OCI-LY3 (cell line): ENCODE measurements around the gene HDAC4.

Source experiments
- H2AFZ ChIP-seq: fragments of 200-600, 300-600 bp; shearing (Covaris generic); 2 replicates; pipeline ENCODE4 v1.6.0; 2014; ENCODE audit warnings: antibody characterized with exemption, low read depth, low read length
- H3K27ac ChIP-seq: fragments of 200-600, 300-600 bp; sonication (generic); 2 replicates; pipeline ENCODE4 v1.5.1; 2014; ENCODE audit warnings: mild to moderate bottlenecking, low read length, moderate library complexity, mixed read lengths
- H3K27me3 ChIP-seq: fragments of 200-600, 300-600 bp; sonication (generic); 2 replicates; pipeline ENCODE4 v1.6.1; 2014; ENCODE audit warnings: low read depth, low read length, mixed read lengths
- H3K36me3 ChIP-seq: fragments of 200-600, 300-600 bp; sonication (generic); replicated peaks from 2 replicates; pipeline ENCODE3; 2014; ENCODE audit warnings: low read depth, low read length, mixed read lengths
- H3K4me1 ChIP-seq: fragments of 300-600, 200-600 bp; sonication (generic); 2 replicates; pipeline ENCODE4 v1.6.1; 2014; ENCODE audit warnings: low read length, mixed read lengths
- H3K4me2 ChIP-seq: fragments of 200-600, 300-600 bp; sonication (generic); 2 replicates; pipeline ENCODE4 v1.6.1; 2014; ENCODE audit warnings: low read length, mixed read lengths
- H3K4me3 ChIP-seq: fragments of 300-600, 200-600 bp; sonication (generic); 2 replicates; pipeline ENCODE4 v1.5.1; 2014; ENCODE audit warnings: antibody characterized with exemption, mild to moderate bottlenecking, low read length, moderate library complexity
- H3K79me2 ChIP-seq: fragments of 300-600, 200-600 bp; shearing (Covaris generic); 2 replicates; pipeline ENCODE4 v1.6.1; 2014; ENCODE audit warnings: mild to moderate bottlenecking, low read length, mixed read lengths
- H3K9ac ChIP-seq: fragments of 300-600, 200-600 bp; shearing (Covaris generic); 2 replicates; pipeline ENCODE4 v1.6.0; 2014; ENCODE audit warnings: mild to moderate bottlenecking, low read length, moderate library complexity
- H3K9me3 ChIP-seq: fragments of 200-600, 300-600 bp; shearing (Covaris generic); 2 replicates; pipeline ENCODE4 v1.6.1; 2014; ENCODE audit warnings: low read length, mixed read lengths; ENCODE audit not compliant: insufficient read depth
- H4K20me1 ChIP-seq: fragments of 200-600, 300-600 bp; sonication (generic); 2 replicates; pipeline ENCODE4 v1.6.1; 2016; ENCODE audit warnings: low read length, mixed read lengths; ENCODE audit not compliant: insufficient read depth
- EZH2phosphoT487 ChIP-seq: fragments of 200-600 bp; shearing (Covaris generic); IDR thresholded peaks from 2 replicates; pipeline ENCODE4 v1.6.1; 2018; ENCODE audit warnings: antibody characterized with exemption, mixed run types, low read depth
- TF ChIP-seq, protein P1 (sequence below): fragments of 200-600, 300-600 bp; sonication (generic); IDR thresholded peaks from 2 replicates; pipeline ENCODE4 v1.5.1; 2014; ENCODE audit warnings: antibody characterized with exemption, low read length, low read depth

The HDAC4 gene

GRCh38 chr2:239412905-239413603, 12.2 kb upstream of the HDAC4 start:
- Histone ChIP-seq H3K4me1 (no peaks in the 10 kb centered on the region), H3K4me2 (no peak overlapping the region), H3K27me3 (no peaks in the 10 kb centered on the region), H3K9ac (no peak overlapping the region), H3K36me3 (no peaks in the 10 kb centered on the region), H3K79me2 (no peaks in the 10 kb centered on the region), H3K9me3 (no peaks in the 10 kb centered on the region), H2AFZ (no peak overlapping the region), H3K4me3 (no peak overlapping the region), H4K20me1 (no peaks in the 10 kb centered on the region), H3K27ac (no peak overlapping the region)
- TF ChIP-seq, protein P1, sequence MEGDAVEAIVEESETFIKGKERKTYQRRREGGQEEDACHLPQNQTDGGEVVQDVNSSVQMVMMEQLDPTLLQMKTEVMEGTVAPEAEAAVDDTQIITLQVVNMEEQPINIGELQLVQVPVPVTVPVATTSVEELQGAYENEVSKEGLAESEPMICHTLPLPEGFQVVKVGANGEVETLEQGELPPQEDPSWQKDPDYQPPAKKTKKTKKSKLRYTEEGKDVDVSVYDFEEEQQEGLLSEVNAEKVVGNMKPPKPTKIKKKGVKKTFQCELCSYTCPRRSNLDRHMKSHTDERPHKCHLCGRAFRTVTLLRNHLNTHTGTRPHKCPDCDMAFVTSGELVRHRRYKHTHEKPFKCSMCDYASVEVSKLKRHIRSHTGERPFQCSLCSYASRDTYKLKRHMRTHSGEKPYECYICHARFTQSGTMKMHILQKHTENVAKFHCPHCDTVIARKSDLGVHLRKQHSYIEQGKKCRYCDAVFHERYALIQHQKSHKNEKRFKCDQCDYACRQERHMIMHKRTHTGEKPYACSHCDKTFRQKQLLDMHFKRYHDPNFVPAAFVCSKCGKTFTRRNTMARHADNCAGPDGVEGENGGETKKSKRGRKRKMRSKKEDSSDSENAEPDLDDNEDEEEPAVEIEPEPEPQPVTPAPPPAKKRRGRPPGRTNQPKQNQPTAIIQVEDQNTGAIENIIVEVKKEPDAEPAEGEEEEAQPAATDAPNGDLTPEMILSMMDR, result no peak
- TF ChIP-seq EZH2phosphoT487, result no peak

DNA sequence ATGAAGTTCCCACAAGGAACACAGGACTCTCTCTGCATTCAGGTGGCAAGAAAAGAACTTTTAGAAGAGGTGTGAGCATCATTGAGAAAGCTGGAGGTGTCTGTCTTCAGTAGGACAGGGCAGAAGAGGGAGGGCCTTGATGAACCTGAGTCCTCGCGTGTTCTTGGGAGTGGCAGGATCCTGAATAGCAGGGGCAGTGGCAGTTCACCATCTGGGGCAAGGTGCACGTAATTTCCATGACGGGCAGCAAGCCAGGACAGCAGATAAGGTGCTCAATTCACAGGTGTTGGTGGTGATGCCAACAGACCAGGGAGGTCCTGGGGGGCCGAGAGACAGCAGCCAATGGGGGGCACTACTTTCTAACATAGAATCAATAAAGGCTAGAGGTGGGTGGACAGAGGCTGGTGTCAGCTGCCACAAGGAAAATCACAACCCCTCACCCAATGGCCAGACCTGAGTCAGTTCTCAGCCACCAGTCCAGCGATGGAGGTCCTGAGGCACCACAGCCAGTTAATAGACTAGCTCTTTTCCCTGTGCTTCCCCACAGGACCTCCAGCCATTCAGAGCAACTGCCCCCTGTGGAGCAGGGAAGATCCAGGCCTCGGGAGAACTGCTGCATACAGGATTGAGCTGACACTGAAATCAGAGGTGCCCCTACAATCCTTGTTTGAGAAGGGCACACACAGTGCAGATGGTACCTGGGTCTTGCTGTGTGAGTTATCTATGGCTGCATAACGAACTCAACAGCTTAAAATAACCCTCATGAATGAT, 10.9 kb upstream of the HDAC4 start:
- Histone ChIP-seq H4K20me1 (no peaks in the 10 kb centered on the region), H3K79me2 (no peaks in the 10 kb centered on the region)

DNA sequence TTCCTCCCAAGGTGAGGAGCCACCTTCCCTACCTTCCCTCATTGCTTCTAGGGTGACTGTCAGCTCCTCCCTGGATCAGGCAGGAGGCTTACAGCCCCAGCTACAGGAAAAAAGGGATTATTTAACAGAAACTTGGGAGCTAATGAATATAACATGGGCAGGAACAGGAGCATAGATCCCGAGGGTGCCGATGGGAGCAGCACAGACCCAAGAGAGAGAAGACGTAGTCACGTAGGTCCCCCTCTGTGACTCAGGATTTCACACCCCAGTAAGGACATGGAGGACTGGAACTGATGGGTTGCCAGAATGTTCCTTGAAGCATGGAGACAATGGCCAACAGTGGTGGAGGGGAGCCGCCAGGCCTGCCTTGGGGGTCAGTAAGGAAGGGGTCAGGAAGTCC, 10.3 kb upstream of the HDAC4 start:
- H3K9ac ChIP-seq, result no peak overlapping the region
- no peak overlapping the region for H2AFZ ChIP-seq
- H3K27ac ChIP-seq, result no peak overlapping the region
- H3K4me2 ChIP-seq, result no peak overlapping the region
- H3K79me2 ChIP-seq, result no peaks in the 10 kb centered on the region
- no peaks in the 10 kb centered on the region for H3K9me3 ChIP-seq
- TF ChIP-seq, protein P1, result no peak
- TF ChIP-seq EZH2phosphoT487, result no peak
- no peaks in the 10 kb centered on the region for H4K20me1 ChIP-seq
- H3K4me1 ChIP-seq, result no peaks in the 10 kb centered on the region
- no peaks in the 10 kb centered on the region for H3K27me3 ChIP-seq
- no peak overlapping the region for H3K4me3 ChIP-seq
- H3K36me3 ChIP-seq, result no peaks in the 10 kb centered on the region

More for the DNA sequence above, 10.9 kb upstream of the HDAC4 start:
- Histone ChIP-seq H3K9me3 (no peaks in the 10 kb centered on the region), H3K4me1 (no peaks in the 10 kb centered on the region), H3K27ac (no peak overlapping the region), H2AFZ (no peak overlapping the region), H3K9ac (no peak overlapping the region), H3K4me3 (no peak overlapping the region), H3K27me3 (no peaks in the 10 kb centered on the region), H3K36me3 (no peaks in the 10 kb centered on the region), H3K4me2 (no peak overlapping the region)
- no peak for TF ChIP-seq EZH2phosphoT487
- TF ChIP-seq, protein P1, result no peak

GRCh38 chr2:239409976-239410375, 9.2 kb upstream of the HDAC4 start:
- TF ChIP-seq, protein P1, result no peak
- TF ChIP-seq EZH2phosphoT487, result no peak
- H3K79me2 ChIP-seq, result no peaks in the 10 kb centered on the region
- no peaks in the 10 kb centered on the region for H3K36me3 ChIP-seq
- H4K20me1 ChIP-seq, result no peaks in the 10 kb centered on the region
- no peak overlapping the region for H3K4me3 ChIP-seq
- H2AFZ ChIP-seq, result no peak overlapping the region
- no peaks in the 10 kb centered on the region for H3K27me3 ChIP-seq
- no peak overlapping the region for H3K9ac ChIP-seq
- no peak overlapping the region for H3K4me2 ChIP-seq
- no peak overlapping the region for H3K27ac ChIP-seq
- no peaks in the 10 kb centered on the region for H3K9me3 ChIP-seq
- H3K4me1 ChIP-seq, result no peaks in the 10 kb centered on the region
